Hippocampal formation (tissue), 2 donors: ENCODE measurements around the gene LNX1.

Experiments
- DNase-seq, 2 donors: peaks; one replicate each; lab custom pipeline; 2025; lab: John Stamatoyannopoulos, UW

The LNX1 gene

DNA sequence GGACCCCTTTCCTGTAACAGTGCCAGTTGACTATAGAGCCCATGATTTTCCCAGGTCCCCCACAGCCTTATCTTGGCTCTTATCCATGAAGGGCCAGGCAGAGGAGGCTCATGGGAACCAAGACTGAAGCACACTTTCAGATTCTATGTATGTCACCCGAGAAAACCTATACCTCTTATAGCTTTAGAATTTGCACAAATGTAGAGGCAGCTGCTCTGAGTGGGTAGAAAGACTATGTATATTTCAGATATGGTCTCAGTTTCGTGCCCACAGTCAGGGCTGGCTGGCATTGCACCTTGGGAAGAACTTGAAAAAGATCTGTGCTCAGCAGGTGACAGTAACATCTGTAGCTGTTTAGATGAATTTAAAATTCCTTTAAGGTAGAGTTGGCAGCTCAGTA, 8.3 kb upstream of the LNX1 start:
- peak in 1 of 2 donors; percentile 20 for DNase-seq

DNA sequence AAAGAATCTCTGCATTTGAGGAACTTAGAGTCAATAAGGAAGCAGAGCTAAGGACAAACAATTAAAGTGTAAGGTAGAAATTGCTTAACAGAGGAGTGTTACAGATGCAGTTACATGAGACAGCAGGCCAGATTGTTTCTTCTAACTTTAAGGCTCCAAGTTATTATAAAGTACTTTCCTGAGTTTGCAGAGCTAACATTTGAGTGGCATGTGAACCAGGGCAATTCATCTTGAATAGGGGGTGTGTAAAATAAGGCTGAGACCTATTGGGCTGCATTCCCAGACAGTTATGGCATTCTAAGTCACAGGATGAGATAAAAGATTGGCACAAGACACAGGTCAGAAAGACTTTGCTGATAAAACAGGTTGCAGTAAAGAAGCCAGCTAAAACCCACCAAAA, 7.6 kb upstream of the LNX1 start:
- no peak for DNase-seq

GRCh38 chr4:53598483-53598882, 7.2 kb upstream of the LNX1 start:
- DNase-seq: no peak

DNA sequence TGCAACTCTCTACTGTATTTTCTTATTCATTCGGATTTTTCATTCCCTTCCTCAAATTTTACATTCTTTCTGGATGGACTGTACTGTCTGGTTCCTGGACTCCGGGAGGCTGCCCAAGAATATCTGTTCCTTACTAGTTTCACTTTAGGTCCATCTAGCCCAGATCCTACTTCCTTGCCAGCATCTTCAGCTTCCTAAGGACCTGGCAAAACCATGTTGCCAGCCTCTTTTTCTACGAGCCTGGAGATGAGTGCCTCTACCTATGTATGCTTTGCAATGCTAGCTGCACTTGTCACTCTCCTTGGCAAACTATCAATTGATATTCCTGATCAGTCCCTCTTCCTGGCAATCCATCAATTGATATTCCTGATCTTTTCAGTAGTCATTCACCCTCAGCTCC, 5.6 kb upstream of the LNX1 start:
- no peak for DNase-seq

GRCh38 chr4:53595834-53596233, 4.5 kb upstream of the LNX1 start:
- no peak for DNase-seq

DNA sequence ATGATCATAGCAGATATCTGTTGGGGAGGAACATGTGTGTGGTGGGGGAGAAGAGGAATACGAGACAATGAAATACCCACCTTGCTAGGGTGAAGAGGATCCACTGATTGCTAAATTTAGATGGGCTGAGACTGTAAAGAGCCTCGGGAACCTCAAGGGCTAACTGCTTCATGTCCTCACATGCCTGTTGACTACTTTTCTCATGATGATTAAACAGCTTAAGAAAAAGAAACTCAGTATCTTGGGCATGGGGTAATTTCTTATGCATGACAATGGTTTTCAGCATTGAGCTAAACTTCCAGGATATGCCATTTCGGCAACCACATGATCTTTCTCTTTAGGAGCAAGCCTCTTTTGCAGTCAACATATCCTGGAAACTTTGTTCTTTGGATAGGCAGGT, 3.9 kb upstream of the LNX1 start:
- no peak for DNase-seq

GRCh38 chr4:53593765-53594164, 2.5 kb upstream of the LNX1 start:
- DNase-seq: no peak

GRCh38 chr4:53592686-53593501, 1.6 kb upstream of the LNX1 start:
- DNase-seq: no peak

- DNase-seq: no peak
Measured at GRCh38 chr4:53592122-53592521, 836 bp upstream of the LNX1 start.

- DNase-seq: no peak
Measured at GRCh38 chr4:53590187-53590586, 1.1 kb downstream of the LNX1 start.

DNA sequence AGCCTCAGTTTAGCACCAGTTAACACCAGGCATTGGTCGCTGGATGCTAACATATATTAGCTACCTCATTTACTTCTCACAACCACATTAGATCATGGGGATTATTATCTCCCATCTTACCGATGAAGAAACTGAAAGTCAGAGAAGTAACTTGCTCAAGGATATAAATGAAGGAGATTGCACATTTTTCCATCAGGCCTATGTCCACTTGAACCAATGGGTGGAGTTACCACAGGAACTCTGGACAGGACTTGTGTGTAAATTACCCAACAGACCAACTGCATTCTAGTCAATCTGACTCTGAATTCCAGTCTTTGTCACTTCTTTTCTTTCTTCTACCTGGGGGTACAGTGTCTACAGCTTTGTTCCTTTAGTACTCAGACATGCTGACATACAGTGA, 1.8 kb downstream of the LNX1 start:
- DNase-seq: no peak

DNA sequence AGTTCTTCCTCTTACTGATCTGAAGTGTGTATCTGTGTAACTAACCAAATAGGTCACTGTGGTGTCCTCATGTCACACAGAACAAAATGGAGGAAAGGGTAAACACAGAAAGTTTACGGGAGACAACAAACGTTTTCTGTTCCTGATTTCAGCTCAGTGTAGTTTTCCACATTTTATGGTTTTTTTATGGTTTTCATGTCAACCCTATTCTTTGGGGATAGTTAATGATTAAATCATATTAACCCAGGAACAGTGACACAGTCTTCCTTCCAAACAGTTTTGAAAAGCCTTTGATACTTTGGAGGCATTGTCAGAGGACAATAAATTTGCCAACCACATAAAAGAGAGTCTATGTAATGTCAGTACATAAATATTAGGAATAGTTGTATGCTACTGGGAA, 4.2 kb downstream of the LNX1 start:
- no peak for DNase-seq

DNA sequence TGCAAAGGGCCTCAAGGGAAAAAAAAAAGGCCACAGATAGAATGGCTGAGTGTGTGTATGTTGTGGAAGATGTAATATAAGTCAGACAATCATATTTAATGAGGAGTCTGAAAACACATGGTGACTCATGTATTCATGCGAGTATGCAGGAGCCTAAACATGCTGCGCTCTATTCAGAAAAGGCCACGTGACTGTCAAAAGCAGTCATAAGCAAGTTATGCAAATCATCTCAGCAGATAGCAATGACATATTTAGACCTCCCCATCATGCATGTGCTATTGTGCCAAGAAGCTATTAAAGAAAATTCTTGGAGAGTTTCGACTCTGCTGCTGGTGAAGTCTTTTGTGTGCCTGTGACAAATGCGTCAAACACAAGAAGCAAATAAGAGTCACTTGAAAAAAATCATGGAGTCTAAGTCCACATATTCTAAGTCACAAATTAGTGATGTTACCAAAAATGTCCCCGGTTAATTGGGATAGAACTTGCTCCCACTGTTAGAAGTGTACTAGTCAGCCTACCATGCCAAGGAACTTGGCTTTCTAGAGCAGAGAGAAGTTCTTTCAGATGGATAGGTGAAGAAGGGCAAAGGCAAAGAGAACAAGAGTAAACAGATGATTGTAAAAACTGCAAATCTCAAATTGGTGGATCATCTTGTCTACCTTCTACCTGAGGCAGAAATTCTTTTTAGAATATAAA, 5.0 kb downstream of the LNX1 start:
- no peak for DNase-seq

- no peak for DNase-seq
Measured at GRCh38 chr4:53584658-53585057, 6.6 kb downstream of the LNX1 start.

GRCh38 chr4:53583513-53583912, 7.8 kb downstream of the LNX1 start:
- no peak for DNase-seq

DNA sequence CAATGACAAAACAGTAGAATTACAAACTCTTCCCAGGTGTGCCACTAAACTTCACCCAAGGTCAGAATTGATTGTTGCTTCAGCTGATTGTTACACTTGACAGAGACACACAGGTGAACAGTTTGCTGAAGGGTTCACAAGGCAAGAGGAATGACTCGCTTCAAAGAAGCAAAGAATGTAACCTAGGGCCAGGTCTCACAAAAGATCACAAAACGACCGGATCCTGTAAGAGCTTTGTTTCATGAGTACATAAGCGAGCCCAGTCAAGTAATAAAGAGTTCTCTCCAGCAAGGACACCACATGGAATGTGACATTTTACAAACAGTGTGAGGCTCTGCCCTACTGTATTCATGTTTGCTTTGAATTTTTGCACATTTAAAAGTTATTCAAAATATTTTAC, 9.1 kb downstream of the LNX1 start:
- no peak for DNase-seq

DNA sequence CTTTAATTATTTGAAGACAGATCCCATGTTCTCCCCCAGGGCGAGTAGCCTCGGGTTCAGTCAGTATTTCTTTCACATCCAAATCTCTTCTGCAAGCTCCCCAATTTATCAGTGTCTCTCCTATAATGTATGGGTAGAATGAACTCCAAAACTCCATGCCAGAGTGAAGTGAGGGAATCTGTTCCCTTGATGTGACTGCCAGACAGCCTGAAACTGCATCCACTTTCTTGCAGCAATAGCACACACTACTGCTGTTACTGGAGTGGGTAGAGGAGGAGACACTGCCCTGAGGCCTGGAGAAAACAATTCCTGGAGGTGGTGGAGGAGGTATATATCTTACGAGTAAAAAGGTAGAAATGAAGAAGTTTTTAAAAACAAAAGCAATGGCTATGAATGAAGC, 11.0 kb downstream of the LNX1 start:
- no peak for DNase-seq

DNA sequence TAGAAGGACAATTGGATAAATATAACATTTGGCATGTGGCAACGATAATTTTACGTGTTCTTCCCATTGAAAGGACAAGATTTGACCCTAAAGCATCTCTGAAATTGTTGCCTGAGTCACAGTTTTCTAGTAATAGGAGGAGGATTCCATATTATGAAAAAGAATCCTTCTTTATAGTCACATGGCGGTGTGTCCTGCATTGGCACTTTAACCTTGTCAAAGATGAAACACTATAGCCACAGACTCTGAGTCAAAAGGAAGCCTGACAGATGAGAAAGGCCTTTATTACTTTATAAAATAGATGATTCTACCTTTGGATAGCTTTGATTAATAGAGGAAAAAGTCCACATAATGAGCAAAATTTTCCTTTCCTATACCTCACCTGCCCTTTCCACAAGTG, 11.5 kb downstream of the LNX1 start:
- DNase-seq: no peak

DNA sequence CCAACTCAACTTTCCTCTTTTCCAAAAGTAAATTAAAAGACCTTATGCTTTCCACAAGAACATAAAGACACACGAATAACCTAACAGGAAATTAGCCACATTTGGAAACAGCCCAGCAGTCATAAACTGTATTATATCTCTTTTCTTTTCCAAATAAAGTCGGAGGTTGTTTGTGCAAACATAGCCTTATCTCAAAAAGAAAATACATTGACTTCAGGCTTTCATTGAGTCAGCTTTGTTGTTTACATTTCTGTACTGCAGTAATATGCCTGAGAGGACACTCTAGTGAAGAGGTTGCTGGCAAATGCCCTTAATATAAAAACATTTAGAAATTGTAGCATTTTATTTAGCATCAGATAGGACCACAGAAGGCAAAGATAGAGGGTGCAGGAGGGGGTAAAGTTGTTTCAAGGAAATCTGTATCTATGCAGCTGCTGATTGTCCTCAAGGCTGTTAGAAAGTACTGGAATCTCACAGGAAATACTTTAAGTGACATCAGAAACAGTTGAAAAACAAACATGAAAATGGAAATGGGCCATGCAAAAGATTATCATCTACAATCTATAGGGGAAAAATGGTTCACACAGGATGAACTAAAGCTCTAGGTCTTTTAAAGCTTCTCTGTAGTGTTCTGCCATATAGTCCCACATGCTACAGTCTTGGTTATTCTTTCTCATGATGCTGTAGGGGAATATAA, 14.5 kb downstream of the LNX1 start:
- no peak for DNase-seq

GRCh38 chr4:53576071-53576617, 15.1 kb downstream of the LNX1 start:
- DNase-seq: no peak

- DNase-seq: no peak
Measured at GRCh38 chr4:53575552-53575951, 15.7 kb downstream of the LNX1 start.

DNA sequence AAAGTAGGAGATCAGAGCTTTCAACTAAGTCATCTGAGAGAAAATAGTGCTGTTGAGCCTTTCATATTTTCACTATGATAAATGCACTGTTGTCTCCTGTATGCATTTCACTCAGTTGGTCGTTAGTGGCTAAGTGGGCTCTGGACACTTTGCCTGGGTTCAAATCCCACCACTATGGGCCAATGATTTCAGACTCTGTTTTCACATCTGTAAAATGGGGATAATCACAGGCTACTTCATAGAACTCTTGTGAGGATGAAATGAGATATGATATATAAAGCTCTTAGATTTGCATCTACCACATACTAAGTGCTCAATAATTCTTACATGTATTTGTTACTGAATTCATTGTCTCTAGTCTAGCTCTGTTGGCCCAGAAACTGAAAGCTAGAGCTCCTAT, 16.8 kb downstream of the LNX1 start:
- DNase-seq: no peak

DNA sequence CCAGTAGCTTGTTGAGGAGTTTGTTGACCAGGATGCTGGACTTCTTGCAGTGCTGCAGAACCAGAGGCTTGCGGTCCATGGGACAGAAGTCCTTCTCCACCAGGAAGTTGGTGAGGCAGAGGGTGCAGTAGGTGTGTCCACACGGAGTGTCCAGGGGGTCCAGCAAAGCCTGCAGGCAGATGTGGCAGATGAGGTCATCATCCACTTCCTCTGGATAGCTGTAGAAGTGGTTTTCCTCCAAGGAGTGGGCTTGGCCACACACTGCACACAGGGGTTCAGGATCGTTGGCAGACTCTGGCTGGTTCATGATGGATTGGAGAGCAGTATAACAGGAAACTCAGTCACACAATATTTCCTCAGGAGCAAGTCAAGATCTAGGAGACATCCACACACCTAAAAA, 17.6 kb downstream of the LNX1 start:
- no peak for DNase-seq
